ENCODE results near the gene FANCC.

FANCC gene

DNA sequence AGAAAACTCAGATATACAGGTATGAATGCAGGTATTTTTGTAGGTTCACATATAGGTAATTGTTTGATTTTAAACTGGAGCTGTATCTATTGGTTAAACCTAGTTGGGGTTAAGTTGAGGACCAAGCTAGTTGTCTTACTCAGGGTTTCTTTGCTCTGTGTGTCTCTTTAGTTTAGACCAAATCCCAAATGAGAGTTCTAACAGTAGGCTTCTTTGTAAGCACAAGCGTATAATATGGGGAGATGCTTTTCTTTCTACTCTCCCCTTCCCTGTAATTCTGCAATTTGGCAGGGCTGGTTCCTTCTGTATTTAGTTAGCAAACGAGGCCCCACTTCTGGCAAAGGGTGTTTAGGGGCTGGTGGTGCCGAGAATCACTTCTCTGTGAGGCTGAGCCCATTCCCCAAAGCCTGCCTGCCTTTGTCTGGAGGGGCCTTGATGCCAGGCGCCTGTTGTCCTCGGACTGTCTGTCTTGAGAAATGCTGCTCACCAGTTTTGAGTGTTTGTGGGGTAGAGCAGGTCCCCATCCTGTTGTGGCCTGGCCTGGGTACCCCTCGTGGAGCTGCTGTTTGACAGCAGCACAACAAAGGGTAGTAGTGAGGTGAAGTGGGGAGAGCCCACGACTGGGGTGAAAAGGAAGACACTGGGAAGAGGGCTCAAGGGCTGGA is 259.3 kb downstream of the FANCC start:
- TF ChIP-seq, protein P1, sequence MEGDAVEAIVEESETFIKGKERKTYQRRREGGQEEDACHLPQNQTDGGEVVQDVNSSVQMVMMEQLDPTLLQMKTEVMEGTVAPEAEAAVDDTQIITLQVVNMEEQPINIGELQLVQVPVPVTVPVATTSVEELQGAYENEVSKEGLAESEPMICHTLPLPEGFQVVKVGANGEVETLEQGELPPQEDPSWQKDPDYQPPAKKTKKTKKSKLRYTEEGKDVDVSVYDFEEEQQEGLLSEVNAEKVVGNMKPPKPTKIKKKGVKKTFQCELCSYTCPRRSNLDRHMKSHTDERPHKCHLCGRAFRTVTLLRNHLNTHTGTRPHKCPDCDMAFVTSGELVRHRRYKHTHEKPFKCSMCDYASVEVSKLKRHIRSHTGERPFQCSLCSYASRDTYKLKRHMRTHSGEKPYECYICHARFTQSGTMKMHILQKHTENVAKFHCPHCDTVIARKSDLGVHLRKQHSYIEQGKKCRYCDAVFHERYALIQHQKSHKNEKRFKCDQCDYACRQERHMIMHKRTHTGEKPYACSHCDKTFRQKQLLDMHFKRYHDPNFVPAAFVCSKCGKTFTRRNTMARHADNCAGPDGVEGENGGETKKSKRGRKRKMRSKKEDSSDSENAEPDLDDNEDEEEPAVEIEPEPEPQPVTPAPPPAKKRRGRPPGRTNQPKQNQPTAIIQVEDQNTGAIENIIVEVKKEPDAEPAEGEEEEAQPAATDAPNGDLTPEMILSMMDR (IDR thresholded peaks at IDR 0.05; ENCODE audit: control insufficient read depth, extremely low read depth, insufficient read depth) = no peak
- DNase-seq (ENCODE audit: low read depth) = no peak
- H3K4me3 ChIP-seq (ENCODE audit: low read depth, low read length) = no peak overlapping the region

DNA sequence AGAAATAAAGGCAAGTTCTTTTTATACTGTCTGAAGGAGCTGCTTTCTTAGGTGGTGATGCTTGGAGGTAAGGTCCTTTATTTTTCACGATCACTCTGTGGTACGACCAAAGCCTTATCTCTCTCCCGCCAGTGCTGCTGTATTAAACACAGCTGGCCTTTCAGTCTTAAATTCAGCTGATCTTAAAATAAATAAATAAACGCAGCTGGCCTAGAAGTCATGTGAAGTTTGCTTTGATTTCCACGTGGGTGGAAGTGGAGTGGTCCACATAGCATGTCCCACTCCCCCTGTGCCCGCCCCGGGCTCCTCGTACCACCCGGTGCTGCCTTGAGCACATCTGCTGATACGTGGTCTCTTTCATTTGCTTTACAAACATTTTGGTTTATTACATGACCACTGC is 260.4 kb downstream of the FANCC start:
- TF ChIP-seq, protein P1 (IDR thresholded peaks at IDR 0.05; ENCODE audit: control insufficient read depth, extremely low read depth, insufficient read depth) = no peak
- H3K4me3 ChIP-seq (ENCODE audit: low read depth, low read length) = no peak overlapping the region
- no peak for DNase-seq (ENCODE audit: low read depth)

DNA sequence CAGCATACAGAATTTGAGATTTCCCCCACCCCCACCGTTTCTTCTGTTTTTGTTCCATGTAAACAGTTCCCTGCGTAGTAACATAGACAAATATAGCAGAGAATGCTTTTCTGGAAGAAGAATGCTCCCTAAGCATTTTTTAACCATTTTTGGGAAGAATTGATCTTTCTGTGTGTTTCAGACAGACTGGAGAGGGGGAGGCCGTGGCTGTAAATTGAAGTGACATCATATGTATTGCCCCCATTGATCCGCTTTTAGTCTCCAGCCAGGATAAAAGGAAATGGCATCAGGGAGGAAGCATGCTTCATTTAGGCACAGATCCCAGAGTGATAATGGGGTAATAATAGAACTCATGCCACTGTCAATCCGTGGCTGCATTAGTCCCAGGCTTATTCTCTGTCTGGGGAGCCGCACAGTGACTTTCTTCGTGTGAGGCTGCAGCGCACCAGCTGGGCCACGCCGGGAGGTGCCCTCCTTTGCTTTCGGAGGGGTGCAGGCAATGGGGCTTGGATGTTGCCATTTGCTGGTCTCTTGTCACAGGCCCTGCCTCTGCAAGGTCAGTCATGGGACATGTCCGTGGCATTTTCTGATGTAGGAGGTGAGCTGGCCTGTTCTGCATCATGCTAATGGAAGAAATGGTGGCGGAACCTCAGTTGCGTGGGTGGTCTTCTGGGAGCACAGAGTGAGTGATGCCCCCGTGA is 261.5 kb downstream of the FANCC start:
- TF ChIP-seq, protein P1 (IDR thresholded peaks at IDR 0.05; ENCODE audit: control insufficient read depth, extremely low read depth, insufficient read depth) = no peak
- DNase-seq (ENCODE audit: low read depth) = no peak
- H3K4me3 ChIP-seq (ENCODE audit: low read depth, low read length) = peak overlapping the region; percentile 13; the same call in 1 of the 2 replicates

DNA sequence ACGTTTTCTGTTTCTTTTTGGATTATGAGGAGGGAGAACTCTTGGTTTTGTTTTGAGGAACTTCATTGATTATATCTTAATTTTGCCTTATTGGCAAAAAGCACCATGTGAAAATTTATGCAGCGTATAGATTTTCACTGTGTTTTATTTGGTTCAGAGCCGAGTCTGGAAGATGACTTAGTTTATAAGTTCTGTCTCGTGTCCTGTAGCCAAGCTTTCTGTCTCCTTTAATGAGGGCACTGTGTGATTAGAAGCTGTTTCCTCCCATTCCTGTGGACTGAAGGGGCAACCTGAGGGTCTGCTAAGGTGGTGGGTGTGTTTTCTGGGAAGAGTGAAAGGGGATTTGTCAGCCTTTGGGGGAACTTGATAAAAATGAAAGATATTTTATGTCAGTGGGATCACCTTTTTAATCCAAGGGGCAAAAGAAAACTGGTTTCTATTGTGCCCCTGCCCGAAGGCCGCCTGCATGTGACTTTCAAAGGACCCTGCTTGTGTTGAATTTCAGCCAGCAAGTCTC is 262.1 kb downstream of the FANCC start:
- H3K4me3 ChIP-seq (ENCODE audit: low read depth, low read length) = peak overlapping the region; percentile 13; the same call in 1 of the 2 replicates

DNA sequence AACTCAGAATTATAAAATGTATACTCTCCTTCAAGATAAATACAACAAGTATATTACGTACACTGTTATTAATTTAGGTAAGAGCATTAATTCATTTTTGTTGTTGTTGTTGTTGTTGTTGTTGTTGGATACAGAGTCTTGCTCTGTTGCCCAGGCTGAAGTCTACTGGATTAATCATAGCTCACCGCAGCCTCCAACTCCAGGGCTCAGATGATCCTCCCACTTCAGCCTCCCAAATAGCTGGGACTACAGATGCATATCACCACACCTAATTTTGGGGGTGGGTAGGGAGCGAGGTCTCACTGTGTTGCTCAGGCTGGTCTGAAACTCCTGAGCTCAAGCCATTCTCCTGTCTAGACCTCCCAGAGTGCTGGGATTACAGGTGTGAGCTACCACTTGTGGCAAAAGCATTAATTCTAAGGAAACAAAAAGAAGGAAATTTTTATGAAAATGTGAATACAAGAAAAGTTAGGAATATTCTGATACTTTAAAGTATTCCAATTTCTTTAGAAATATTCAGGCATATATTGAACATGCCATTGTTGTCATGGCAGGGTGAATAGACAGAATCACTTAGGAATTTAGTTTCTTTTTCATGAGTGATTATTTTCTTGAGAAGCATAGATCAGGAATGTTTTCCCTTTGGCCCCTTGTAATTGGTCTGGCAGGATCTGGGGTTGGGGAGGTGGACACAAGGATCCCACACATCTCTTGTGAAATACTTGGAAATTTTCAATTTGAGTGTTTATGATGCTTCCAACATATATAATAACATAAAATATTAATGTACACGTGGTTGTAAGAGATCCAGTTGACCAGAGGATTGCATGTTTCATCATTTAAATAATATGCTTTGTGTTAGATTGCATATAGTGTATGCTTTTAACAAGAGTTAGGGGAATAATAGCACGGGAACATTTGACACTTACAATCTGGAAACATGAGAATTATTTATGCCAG is 263.6 kb downstream of the FANCC start:
- TF ChIP-seq, protein P1 (IDR thresholded peaks at IDR 0.05; ENCODE audit: control insufficient read depth, extremely low read depth, insufficient read depth) = no peak
- DNase-seq (ENCODE audit: low read depth) = no peak
- no peak overlapping the region for H3K4me3 ChIP-seq (ENCODE audit: low read depth, low read length)

More for the DNA sequence above, 262.1 kb downstream of the FANCC start:
- DNase-seq (ENCODE audit: low read depth) = no peak
- TF ChIP-seq, protein P1 (IDR thresholded peaks at IDR 0.05; ENCODE audit: control insufficient read depth, extremely low read depth, insufficient read depth) = no peak

DNA sequence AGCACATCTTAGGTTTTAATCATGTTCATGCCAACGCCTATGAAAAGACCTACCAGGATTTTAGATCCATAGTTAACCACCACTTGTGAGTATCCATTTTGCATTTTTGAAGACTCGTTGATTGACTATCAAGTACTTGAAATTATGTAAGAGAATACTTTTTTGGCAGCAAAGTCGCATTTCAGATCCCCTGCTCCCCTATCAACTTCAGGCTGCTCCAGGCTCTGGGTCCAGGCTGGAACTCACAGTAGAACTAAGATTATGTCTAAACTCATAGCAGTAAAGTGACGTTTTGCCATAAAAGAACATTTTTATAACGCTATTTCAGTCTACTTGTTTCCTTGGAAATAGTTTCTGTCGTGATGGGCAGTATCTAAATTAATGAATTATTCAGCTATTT is 267.7 kb downstream of the FANCC start:
- H3K4me3 ChIP-seq (ENCODE audit: low read depth, low read length) = no peak overlapping the region
- TF ChIP-seq, protein P1 (IDR thresholded peaks at IDR 0.05; ENCODE audit: control insufficient read depth, extremely low read depth, insufficient read depth) = no peak
- DNase-seq (ENCODE audit: low read depth) = no peak
